HG02623 (cell line): ENCODE results near the gene FAM170B.

ENCODE experiments used
- ATAC-seq: cut with Tn5 transposase; IDR thresholded peaks from one replicate; pipeline ENCODE4 v1.9.1; 2021; ENCODE audit warnings: moderate library complexity; ENCODE audit not compliant: unreplicated experiment

FAM170B gene

GRCh38 chr10:49133706-49134248 is at the start of gene FAM170B:
Gene FAM170B (minus strand): TSS chr10:49134021. CDS start chr10:49133918, 103 bp downstream.
- no peak for ATAC-seq

- ATAC-seq = no peak
Observed at GRCh38 chr10:49182776-49183175, 49.0 kb upstream of the FAM170B start.

- no peak for ATAC-seq
Observed at GRCh38 chr10:49180444-49180860, 46.6 kb upstream of the FAM170B start.

- ATAC-seq = no peak
Observed at GRCh38 chr10:49179699-49180443, 46.0 kb upstream of the FAM170B start.

- ATAC-seq = no peak
Observed at GRCh38 chr10:49178489-49179471, 45.0 kb upstream of the FAM170B start.

- ATAC-seq = peak; percentile 77
Observed at GRCh38 chr10:49177391-49178355, 43.9 kb upstream of the FAM170B start.

- ATAC-seq = no peak
Observed at GRCh38 chr10:49176310-49177268, 42.8 kb upstream of the FAM170B start.

GRCh38 chr10:49175587-49176309 is 41.9 kb upstream of the FAM170B start:
- ATAC-seq = no peak

GRCh38 chr10:49174926-49175500 is 41.2 kb upstream of the FAM170B start:
- ATAC-seq = no peak

- ATAC-seq = no peak
Observed at GRCh38 chr10:49174261-49174925, 40.6 kb upstream of the FAM170B start.

- ATAC-seq = no peak
Observed at GRCh38 chr10:49173853-49174252, 40.0 kb upstream of the FAM170B start.

GRCh38 chr10:49173201-49173772 is 39.5 kb upstream of the FAM170B start:
- no peak for ATAC-seq

GRCh38 chr10:49172777-49173132 is 38.9 kb upstream of the FAM170B start:
- no peak for ATAC-seq

- ATAC-seq = no peak
Observed at GRCh38 chr10:49172061-49172776, 38.4 kb upstream of the FAM170B start.

- ATAC-seq = no peak
Observed at GRCh38 chr10:49171326-49172060, 37.7 kb upstream of the FAM170B start.
